ENCODE data around the gene GSTCD. TPM values are rescaled to one million over a fixed set of nuclear protein-coding genes. Genes with fewer than 3 reads are reported as not detected.
"Not testable (repeated sequence)": the region's sequence is repeated elsewhere in the genome, so short reads cannot be mapped to it uniquely, and the experiment has no call there.

Gene GSTCD
- total RNA-seq, 2 donors from 2014 or later, result 6.4 to 7.8 TPM

DNA sequence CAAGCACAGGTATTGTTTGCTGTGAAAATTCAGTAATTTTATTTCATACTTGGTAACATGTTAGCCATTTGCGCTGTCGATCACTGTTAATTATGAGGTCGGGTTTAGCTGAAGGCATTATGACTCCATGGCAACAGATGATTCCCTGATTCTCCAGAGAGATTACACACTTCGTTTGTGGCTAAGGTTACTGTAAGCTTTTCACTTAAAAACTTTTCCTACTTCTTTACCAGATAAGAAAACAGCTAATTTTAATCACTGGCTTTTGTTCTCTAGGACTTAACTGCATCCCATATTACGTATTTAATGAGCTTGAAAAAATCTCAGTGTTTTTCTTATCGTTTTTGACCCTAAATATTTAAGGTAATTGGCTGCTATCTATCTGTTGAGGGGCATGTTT lies 2.1 kb downstream of the GSTCD start:
- no peak for ATAC-seq
- DNase-seq, result no peak
- intact Hi-C loops (cut with DNase I, micrococcal nuclease), result no loop called here

DNA sequence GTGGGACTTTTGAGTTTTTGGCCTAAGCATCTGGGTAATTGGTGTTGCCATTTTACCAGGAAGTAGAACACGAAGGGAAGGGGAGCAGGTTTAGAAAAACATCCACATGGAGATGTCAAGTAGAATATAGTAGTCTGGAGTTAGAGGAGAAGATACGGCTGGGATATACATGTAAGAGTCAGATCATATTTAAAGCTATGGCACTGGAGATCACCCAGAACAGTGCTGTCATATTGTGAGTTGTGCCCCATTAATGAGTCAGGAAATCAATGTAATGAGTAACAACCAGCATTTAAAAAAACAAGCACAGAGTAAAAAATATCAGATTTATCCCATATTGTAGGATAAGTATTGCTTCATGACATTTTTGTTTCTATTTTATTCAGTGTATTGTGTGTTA lies 4.2 kb downstream of the GSTCD start:
- ATAC-seq (no peak), DNase-seq (no peak)
- intact Hi-C loops (cut with DNase I, micrococcal nuclease), result no loop called here

DNA sequence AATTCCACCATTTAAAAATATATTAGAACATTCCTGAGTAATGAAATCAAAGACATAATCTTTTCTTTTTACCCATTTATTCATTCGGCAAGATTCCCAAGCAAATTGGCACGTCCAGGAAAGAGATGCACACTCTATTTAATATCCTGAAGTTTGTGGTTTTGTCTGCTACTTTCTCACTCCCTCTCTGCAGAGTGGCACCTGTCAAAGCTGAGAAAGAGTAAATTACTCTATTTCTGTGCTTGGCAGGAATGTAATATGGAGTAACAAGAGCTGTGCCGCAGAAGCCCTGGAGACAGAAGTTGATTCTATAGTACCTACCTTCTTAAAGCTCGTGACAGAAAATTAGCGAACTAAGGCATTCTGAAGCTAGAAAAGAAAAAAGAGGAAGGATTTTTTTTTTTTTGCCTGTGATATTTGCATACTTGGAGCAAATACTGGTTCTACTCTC lies 5.5 kb downstream of the GSTCD start:
- ATAC-seq, result no peak
- intact Hi-C loops (cut with DNase I, micrococcal nuclease), result no loop called here
- no peak for DNase-seq

DNA sequence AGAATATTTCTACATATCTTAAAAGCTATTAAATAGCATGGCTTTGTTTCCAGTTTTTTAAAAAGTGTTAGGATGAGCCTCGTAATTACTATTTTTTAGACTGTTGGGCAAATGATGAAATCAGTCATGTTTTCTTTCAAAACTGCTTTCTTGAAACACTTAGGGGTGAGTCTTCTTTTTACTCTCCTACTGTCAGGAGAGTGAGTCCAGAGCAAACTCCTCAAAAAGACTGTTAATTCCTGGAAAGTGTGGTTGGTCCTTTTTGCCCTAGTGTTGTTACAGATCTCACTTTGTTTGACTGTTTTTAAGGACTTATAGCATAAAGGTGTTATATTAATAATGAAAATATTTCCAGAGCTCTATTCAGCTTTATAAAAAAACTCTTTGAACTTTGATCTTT lies 6.3 kb downstream of the GSTCD start:
- intact Hi-C loops (cut with DNase I, micrococcal nuclease), result no loop called here
- ATAC-seq (no peak), DNase-seq (no peak)

DNA sequence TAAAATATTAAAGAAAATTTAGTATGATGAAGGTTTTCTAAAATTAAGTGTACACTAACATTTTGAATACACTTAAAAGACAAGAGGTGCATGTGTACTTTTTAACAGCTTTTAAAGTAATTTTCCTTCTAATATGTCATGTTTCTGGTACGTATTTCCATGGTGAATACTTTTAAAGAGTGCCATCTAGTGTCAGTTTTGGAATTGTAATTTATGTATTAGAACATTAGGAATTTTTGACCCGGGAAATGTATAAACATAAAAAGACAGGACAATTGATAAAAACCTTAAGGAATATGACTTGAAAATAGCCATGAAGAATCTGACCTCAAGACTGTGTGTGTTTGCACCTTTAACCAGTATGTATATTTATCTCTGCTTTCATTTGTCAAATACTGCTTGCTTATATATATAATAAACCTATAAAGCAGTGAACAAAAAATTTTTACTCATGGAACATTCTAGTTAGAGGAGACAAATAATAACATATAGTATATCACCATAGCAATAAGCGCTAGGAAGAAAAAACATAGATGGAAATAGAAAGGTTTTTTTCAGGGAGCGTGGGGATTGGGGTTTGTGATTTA lies 7.2 kb downstream of the GSTCD start:
- no peak for DNase-seq
- intact Hi-C loops (cut with DNase I, micrococcal nuclease), result no loop called here
- no peak for ATAC-seq

DNA sequence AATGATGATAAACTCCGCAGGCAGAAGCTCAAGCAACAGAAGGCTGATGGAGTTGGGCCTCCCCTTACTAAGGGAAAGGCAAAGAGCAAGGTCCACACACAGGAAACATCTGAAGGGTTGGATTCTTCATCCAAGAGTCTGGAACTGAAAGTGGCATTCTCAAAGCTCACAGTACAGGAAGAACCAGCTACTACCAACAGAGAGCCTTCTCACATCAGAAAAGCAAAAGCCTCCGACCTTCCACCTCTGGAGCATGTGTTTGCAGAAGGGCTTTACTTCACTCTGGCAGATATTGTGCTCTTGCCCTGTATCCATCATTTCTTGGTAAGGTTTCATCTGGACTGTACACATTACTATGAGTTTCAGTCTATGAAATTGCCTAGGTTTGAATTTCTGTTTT lies 10.6 kb downstream of the GSTCD start:
- intact Hi-C loops (cut with DNase I, micrococcal nuclease), result no loop called here
- ATAC-seq, result no peak
- no peak for DNase-seq

DNA sequence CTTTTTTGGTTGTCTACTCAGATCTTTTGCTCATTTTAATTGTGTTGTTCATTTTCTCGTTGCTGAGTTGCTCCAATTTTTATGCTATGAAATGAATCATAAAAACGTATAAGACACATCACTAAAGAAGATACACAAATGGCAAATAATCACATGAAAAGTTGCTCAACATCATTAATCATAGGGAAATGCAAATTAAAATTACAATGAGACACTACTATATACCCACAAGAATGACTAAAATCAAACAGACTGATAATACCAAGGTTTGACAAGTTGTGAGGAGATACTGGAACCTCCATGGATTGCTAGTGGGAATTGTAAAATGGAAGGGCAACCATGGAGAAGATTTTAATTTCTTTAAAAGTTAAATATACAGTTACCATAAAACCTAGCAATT lies 17.0 kb downstream of the GSTCD start:
- intact Hi-C loops (cut with DNase I, micrococcal nuclease), result no loop called here
- no peak for DNase-seq
- ATAC-seq, result no peak

DNA sequence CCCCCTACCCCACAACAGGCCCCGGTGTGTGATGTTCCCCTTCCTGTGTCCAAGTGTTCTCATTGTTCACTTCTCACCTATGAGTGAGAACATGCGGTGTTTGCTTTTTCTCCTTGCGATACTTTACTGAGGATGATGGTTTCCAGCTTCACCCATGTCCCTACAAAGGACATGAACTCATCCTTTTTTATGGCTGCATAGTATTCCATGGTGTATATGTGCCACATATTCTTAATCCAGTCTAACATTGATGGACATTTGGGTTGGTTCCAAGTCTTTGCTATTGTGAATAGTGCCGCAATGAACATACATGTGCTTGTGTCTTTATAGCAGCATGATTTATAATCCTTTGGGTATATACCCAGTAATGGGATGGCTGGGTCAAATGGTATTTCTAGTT lies 21.3 kb downstream of the GSTCD start:
- DNase-seq; intact Hi-C loops (cut with DNase I, micrococcal nuclease); ATAC-seq: not testable (repeated sequence)

DNA sequence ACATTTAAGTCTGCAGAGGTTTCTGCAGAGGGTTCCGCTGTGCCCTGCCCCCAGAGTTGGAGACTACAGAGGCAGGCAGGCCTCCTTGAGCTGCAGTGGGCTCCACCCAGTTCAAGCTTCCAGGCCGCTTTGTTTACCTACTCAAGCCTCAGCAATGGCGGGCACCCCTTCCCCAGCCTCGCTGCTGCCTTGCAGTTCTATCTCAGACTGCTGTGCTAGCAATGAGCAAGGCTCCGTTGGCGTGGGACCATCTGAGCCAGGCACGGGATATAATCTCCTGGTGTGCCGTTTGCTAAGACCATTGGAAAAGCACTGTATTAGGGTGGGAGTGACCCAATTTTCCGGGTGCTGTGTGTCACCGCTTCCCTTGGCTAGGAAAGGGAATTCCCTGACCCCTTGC lies 26.6 kb downstream of the GSTCD start:
- intact Hi-C loops (cut with DNase I, micrococcal nuclease); ATAC-seq; DNase-seq: not testable (repeated sequence)

DNA sequence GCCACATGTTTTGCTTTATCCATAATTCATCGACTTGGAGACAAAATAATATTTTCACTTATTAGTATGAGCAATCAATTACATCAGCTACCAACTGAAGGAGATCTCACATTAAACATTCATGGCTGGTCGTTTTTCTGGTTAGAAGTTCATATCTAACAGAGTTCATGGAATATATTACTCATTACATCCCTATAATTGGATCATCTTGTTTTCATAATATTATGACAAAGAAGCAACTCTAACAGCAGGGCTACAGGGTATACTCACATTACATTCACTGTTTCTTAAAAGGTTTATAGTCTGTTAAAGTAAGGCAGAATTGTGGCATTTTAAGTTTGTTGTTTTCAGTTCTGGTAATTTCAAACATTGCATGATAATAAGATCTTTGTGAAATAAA lies 33.0 kb downstream of the GSTCD start:
- no peak for ATAC-seq
- intact Hi-C loops (cut with DNase I, micrococcal nuclease), result no loop called here
- DNase-seq, result no peak

DNA sequence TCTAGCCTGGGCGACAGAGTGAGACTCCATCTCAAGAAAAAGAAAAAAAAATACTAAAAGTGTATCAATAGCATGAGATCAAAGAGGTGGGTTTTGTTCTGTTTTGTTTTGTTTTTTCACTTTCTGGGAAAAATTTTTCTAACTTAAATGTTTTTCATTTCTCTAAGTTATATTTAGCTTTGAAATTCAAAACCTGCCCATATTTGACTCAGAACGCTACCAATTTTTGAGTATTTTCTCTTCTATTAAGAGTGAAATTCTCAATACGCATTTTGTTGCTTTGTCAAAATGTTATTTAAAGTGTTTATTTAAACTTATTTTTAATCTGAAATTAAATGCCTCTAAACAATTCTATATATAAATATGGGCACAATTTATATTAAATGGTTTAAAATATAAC lies 39.6 kb downstream of the GSTCD start:
- no peak for DNase-seq
- intact Hi-C loops (cut with DNase I, micrococcal nuclease), result no loop called here
- ATAC-seq, result no peak

DNA sequence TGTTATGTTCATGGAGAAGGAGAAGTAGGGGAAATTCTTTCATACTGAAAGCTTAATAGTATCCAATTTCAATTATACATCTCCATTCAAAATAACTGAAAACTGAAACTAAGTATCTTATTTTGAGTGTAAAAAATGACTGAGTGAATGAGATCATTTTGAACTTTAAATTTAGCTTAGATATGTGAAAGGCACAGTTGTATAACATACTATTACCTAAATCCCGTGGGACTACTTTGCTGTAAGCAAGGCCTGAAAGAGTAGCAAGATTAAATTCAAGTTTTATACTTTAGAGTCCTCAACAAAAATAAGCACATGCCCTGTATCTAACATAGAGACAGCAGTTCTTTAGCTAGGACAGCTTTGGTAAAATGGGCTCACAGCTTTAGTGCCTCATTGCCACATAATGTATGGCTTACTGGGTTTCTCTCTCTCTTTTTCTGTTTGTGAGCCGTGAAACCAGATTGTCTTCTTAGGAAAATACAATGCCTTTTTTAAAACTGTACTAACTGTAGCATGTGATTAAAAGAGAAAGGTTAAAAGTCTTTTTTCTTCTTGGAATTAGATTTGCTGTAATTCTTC lies 43.2 kb downstream of the GSTCD start:
- DNase-seq (no peak), ATAC-seq (no peak)
- intact Hi-C loops (cut with DNase I, micrococcal nuclease), result no loop called here

DNA sequence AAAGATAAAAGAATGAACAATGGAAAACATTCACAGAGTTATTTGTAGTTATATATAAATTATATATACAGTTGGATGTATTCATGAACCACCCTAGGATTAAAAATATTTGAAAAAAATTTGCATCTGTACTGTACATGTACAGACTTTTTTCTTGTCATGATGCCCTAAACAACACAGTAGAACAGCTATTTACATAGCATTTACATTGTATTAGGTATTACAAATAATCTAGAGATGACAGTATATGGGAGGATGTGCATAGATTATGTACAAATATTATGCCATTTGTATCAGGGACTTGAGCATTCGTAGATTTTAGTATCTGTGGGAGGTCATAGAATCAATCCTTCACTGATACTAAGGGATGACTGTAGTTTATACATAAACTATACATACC lies 44.8 kb downstream of the GSTCD start:
- DNase-seq (no peak), ATAC-seq (no peak)
- intact Hi-C loops (cut with DNase I, micrococcal nuclease), result no loop called here

DNA sequence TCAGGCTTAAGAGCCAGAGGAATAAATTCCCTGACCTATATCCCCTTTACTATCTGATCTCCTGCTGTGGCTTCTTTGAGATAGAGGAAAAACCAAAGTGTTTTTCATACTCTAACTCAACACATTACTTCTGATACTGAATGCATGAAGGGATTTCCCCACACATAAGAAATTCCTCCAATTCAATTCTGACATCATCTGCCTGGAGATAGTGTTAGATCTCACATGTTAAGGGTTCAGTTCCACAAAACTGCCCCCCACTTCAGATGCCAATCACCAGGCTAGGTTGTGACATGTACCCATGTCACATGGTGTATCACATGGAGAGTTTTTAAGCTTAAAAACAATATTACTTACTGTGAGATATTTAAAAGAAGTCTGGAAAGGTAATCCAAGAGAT lies 46.8 kb downstream of the GSTCD start:
- no peak for ATAC-seq
- intact Hi-C loops (cut with DNase I, micrococcal nuclease), result no loop called here
- no peak for DNase-seq

DNA sequence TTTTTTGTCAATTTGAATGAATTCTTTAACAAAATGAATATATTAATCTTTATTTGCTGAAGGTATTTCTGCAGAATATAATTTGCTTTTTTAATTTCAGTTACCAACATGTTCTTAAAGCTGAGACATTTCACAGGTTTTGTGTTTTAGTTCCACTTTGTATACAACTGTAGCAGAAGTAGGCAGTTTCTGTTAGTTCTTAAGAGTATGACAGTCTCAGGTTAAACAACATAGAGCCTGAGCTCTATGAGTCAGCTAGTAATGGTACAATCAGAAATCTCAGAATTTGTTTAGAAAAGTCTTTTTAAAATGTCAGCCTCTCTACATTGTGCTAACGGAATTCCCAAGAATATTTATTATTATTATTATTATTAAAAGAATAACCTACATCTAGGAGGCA lies 50.4 kb downstream of the GSTCD start:
- no peak for ATAC-seq
- DNase-seq, result no peak
- intact Hi-C loops (cut with DNase I, micrococcal nuclease), result no loop called here

DNA sequence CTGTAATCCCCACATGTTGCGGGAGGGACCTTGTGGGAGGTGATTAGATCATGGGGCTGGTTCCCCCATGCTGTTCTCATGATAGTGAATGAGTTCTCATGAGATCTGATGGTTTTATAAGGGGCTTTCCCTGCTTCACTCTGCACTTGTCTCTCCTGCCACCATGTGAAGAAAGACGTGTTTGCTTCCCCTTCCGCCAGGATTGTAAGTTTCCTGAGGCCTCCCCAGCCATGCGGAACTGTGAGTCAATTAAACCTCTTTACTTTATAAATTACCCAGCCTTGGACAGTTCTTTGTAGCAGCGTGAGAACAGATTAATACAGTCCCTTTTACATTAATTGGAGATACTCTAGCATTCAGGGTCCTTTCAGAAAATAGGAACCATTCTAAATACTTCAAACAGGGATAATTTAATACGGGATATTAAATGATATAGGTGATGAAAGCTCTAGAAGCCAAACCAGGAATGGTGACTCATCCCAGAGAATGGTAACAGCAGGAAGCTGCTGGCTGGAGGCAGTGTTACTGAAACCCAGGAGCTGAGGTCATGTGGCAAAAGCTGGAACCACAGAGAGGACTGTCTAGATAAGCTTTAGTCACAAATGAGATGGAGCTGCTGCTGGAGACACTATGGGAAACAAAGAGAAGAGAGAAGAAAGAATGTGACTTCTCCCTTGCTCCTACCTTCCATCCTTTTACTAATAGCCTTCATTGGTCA lies 57.3 kb downstream of the GSTCD start:
- intact Hi-C loops (cut with DNase I, micrococcal nuclease), result no loop called here
- DNase-seq (no peak), ATAC-seq (peak; percentile 40)

DNA sequence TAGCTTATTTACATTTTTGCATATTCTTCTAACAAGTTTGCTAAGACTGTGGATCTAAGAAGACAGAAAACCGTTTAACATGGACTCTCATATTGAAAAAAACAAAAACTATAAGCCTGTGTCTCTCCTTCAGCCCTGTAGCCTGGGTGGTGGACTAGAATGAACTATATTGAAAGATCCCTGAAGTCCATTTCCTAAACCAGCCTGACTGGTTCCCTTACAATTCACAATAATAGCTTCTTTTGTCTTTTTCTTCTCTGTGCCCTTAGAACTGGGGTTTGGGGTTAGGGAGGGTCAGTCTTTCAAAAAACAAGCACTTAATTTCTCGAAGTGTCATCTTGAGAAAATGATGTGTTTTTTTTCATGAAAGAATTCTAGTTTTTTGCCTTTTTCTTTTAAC lies 59.0 kb downstream of the GSTCD start:
- peak; percentile 48 for ATAC-seq
- no peak for DNase-seq
- intact Hi-C loops (cut with DNase I, micrococcal nuclease), result no loop called here

DNA sequence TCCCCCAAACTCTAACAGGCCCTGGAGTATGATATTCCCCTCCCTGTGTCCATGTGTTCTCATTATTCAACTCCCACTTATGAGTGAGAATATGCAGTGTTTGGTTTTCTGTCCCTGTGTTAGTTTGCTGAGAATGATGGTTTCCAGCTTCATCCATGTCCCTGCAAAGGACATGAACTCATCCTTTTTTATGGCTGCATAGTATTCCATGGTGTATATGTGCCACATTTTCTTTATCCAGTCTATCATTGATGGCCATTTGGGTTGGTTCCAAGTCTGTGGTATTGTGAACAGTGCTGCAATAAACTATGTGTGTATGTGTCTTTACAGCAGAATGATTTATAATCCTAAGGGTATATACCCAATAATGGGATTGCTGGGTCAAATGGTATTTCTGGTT lies 61.9 kb downstream of the GSTCD start:
- DNase-seq; intact Hi-C loops (cut with DNase I, micrococcal nuclease); ATAC-seq: not testable (repeated sequence)

DNA sequence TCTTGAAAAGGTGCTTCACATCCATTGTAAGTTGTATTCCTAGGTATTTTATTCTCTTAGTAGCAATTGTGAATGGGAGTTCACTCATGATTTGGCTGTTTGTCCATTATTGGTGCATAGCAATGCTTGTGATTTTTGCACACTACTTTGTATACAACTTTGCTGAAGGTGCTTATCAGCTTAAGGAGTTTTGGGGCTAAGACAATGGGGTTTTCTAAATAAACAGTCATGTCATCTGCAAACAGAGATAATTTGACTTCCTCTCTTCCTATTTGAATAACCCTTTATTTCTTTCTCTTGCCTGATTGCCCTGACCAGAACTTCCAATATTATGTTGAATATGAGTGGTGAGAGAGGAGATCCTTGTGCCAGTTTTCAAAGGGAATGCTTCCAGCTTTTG lies 63.5 kb downstream of the GSTCD start:
- intact Hi-C loops (cut with DNase I, micrococcal nuclease); DNase-seq; ATAC-seq: not testable (repeated sequence)

DNA sequence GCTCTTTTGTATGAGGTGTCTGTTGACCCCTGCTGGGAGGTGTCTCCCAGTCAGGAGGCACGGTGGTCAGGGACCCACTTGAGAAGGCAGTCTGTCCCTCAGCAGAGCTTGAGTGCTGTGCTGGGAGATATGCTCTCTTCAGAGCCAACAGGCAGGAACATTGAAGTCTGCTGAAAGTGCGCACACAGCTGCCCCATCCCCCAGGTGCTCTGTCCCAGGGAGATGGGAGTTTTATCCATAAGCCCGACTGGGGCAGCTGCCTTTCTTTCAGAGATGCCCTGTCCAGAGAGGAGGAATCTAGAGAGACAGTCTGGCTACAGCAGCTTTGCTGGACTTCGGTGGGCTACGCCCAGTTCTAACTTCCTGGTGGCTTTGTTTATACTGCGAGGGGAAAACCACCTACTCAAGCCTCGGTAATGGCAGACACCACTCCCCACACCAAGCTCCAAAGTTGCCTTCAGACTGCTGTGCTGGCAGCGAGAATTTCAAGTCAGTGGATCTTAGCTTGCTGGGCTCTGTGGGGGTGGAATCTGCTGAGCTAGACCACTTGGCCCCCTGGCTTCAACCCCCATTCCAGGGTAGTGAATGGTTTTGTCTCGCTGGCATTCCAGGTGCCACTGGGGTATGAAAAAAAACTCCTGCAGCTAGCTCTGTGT lies 67.3 kb downstream of the GSTCD start:
- DNase-seq; intact Hi-C loops (cut with DNase I, micrococcal nuclease); ATAC-seq: not testable (repeated sequence)
